ENCODE measurements around the gene MARF1. TPM values are rescaled to one million over a fixed set of nuclear protein-coding genes. Genes with fewer than 3 reads are reported as not detected.

Gene MARF1
- total and polyA plus RNA-seq, 2 of the 8 experiments (the other 6 are each of a cell fraction or from before 2014, with no cell fraction given), result 5.6 to 31.4 TPM

DNA sequence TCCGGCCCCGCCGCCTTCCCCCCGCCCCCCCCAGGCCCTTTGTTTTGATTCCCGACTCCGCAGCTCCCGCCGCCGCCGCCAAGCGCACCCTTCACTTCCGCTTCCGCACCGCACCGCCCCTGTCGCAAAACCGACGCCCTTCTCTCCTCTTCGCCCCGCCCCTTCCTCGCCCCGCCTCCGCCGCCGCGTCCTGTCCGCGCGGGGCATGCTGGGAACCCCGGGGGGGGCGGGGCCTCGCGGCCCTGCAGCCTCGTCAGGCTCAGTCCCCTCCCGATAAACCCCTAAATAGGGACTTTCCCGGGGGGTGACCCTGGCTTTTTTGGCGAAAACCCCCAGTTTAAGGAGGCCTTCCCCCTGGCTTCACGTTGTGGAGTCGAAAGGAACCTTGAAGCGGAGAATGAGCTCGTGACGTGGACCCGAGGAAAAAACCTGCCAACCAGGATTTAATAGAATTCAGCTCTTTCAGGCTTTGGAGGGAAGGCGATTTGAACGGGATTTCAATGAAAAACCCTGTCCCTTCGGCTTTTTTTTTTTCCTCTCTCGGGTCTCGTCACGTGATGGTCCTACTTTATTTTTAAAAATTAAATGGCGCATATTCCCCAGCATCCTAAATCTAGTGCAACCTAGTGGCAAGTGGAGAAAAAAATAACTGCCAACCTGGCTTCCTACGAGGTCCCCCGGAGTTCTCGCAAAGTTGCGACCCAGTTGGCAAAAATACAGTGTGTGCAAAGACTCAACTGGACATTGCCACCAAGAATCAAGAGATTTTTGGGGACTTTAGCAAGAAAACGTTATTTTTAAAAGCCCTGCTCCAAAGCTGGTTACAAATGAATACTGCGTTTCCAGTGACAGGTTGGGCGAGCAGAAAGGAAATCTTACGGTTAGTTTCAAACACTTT lies at the start of gene MARF1 (continued):
- no peak for TF ChIP-seq CTBP2 (IDR thresholded peaks at IDR 0.05; ENCODE audit: borderline replicate concordance, insufficient read depth, insufficient read length, low read length)
- TF ChIP-seq EZH2 (IDR thresholded peaks at IDR 0.05; ENCODE audit: low read depth, low read length, severe bottlenecking), result no peak
- no peak for TF ChIP-seq SP2 (IDR thresholded peaks at IDR 0.05; ENCODE audit: low read length)
- no peak for TF ChIP-seq HDAC6 (IDR thresholded peaks at IDR 0.05; ENCODE audit: low read depth, low read length)
- TF ChIP-seq, protein P1, sequence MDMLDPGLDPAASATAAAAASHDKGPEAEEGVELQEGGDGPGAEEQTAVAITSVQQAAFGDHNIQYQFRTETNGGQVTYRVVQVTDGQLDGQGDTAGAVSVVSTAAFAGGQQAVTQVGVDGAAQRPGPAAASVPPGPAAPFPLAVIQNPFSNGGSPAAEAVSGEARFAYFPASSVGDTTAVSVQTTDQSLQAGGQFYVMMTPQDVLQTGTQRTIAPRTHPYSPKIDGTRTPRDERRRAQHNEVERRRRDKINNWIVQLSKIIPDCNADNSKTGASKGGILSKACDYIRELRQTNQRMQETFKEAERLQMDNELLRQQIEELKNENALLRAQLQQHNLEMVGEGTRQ (IDR thresholded peaks at IDR 0.05; ENCODE audit: low read length), result peak; percentile 44; the same call in 1 of the 2 replicates
- TF ChIP-seq KDM4A (IDR thresholded peaks at IDR 0.05; ENCODE audit: low read depth, low read length, severe bottlenecking), result no peak
- TF ChIP-seq SRF (IDR thresholded peaks at IDR 0.05; ENCODE audit: low read depth, low read length), result no peak
- TF ChIP-seq CREB1 (IDR thresholded peaks at IDR 0.05), result peak; percentile 57; the same call in 1 of the 2 replicates
- TF ChIP-seq ASH2L (IDR thresholded peaks at IDR 0.05; ENCODE audit: low read length), result peak; percentile 71
- TF ChIP-seq EGR1 (IDR thresholded peaks at IDR 0.05; ENCODE audit: borderline replicate concordance, low read depth, low read length), result no peak
- TF ChIP-seq POLR2AphosphoS5 (IDR thresholded peaks at IDR 0.05; ENCODE audit: low read depth, low read length), result no peak; the same call in 1 of the 2 replicates
- no peak for TF ChIP-seq JUN (IDR thresholded peaks at IDR 0.05; ENCODE audit: low read depth, low read length)
- no peak for TF ChIP-seq POU5F1 (IDR thresholded peaks at IDR 0.05; ENCODE audit: low read depth, low read length)
- TF ChIP-seq ZNF274 (IDR thresholded peaks at IDR 0.05; ENCODE audit: borderline replicate concordance, extremely low read depth, low read length), result no peak
- TF ChIP-seq, protein P2, sequence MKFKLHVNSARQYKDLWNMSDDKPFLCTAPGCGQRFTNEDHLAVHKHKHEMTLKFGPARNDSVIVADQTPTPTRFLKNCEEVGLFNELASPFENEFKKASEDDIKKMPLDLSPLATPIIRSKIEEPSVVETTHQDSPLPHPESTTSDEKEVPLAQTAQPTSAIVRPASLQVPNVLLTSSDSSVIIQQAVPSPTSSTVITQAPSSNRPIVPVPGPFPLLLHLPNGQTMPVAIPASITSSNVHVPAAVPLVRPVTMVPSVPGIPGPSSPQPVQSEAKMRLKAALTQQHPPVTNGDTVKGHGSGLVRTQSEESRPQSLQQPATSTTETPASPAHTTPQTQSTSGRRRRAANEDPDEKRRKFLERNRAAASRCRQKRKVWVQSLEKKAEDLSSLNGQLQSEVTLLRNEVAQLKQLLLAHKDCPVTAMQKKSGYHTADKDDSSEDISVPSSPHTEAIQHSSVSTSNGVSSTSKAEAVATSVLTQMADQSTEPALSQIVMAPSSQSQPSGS (IDR thresholded peaks at IDR 0.05; ENCODE audit: low read length), result no peak
- TF ChIP-seq NANOG (IDR thresholded peaks at IDR 0.05; ENCODE audit: insufficient read depth, low read depth, low read length, poor library complexity, severe bottlenecking), result no peak
- TF ChIP-seq SP4 (IDR thresholded peaks at IDR 0.05; ENCODE audit: low read length), result no peak
- TF ChIP-seq YY1 (IDR thresholded peaks at IDR 0.05; ENCODE audit: low read depth, low read length), result peak; percentile 50; the same call in 1 of the 2 replicates
- TF ChIP-seq TBP (IDR thresholded peaks at IDR 0.05; ENCODE audit: low read depth, low read length), result 0 out of 2 replicates have a peak, but pooled peaks have one; percentile 29
- no peak for TF ChIP-seq RNF2 (IDR thresholded peaks at IDR 0.05; ENCODE audit: borderline replicate concordance, low read depth, low read length, missing control alignments, poor library complexity, severe bottlenecking)
- peak; percentile 96 for TF ChIP-seq PHF8 (conservative IDR thresholded peaks at IDR 0.05; ENCODE audit: low read depth, low read length)

Measured in H1 (cell line).